H1 (cell line): ENCODE results near the gene TTC4. TPM values are rescaled to one million over a fixed set of nuclear protein-coding genes. Genes with fewer than 3 reads are reported as not detected.

Experiments
- CTCF ChIA-PET: fragments of 300-600 bp; sonication (Branson Sonifier 250); formaldehyde crosslinking; loops from one replicate; lab custom pipeline; 2021; ENCODE audit not compliant: partially characterized antibody; lab: Charles Lee
- POLR2A ChIA-PET: fragments of 300-600 bp; sonication (Branson Sonifier 250); formaldehyde crosslinking; loops from one replicate; lab custom pipeline; 2021; ENCODE audit warnings: inconsistent platforms; ENCODE audit not compliant: partially characterized antibody; lab: Charles Lee
- DNase-seq, 2 experiments: peaks; one replicate each; pipeline versions ENCODE4 v3.0.0 to v3.0.0-alpha.2; 2010 to 2022; ENCODE audit warnings: low spot score in 2 of 2, low read depth in 1 of 2, mixed read lengths in 1 of 2
- FAIRE-seq: peaks from 2 replicates; lab custom pipeline; 2011; peaks lifted over from hg19 to GRCh38; lab: Jason Lieb, UNC
- H2AFZ ChIP-seq: 2 replicates; pipeline ENCODE4 v1.8.1; 2012; ENCODE audit warnings: low read length, inconsistent platforms
- H2AK5ac ChIP-seq: 2 replicates; pipeline ENCODE4 v1.6.1; 2013; ENCODE audit warnings: low read depth, low read length
- H2BK120ac ChIP-seq: replicated peaks from 2 replicates; pipeline ENCODE3; 2013; ENCODE audit warnings: low read depth, low read length, inconsistent platforms
- H2BK12ac ChIP-seq: 2 replicates; pipeline ENCODE4 v1.6.1; 2013; ENCODE audit warnings: low read depth, low read length
- H2BK15ac ChIP-seq: 2 replicates; pipeline ENCODE4 v1.6.1; 2013; ENCODE audit warnings: low read length
- H2BK20ac ChIP-seq: 2 replicates; pipeline ENCODE4 v1.6.1; 2013; ENCODE audit warnings: low read length
- H2BK5ac ChIP-seq: 2 replicates; pipeline ENCODE4 v1.6.1; 2013; ENCODE audit warnings: low read depth, low read length
- H3K14ac ChIP-seq: 2 replicates; pipeline ENCODE4 v1.6.1; 2013; ENCODE audit warnings: inconsistent platforms; ENCODE audit not compliant: insufficient read length
- H3K18ac ChIP-seq: 2 replicates; pipeline ENCODE4 v1.6.1; 2013; ENCODE audit warnings: low read length; ENCODE audit errors: extremely low read depth
- H3K23ac ChIP-seq: 2 replicates; pipeline ENCODE4 v1.6.1; 2013; ENCODE audit warnings: inconsistent platforms; ENCODE audit not compliant: insufficient read length
- H3K23me2 ChIP-seq: 2 replicates; pipeline ENCODE4 v1.6.1; 2013; ENCODE audit warnings: low read depth, low read length
- H3K27ac ChIP-seq: 2 replicates; pipeline ENCODE4 v1.6.1; 2011; ENCODE audit warnings: low read depth, low read length, inconsistent platforms
- H3K27me3 ChIP-seq, 4 experiments: replicated peaks in 1 of 4; 1 replicate in 1 of 4; 2 replicates in 3 of 4; pipeline versions ENCODE4 v1.6.1 to v1.8.1; 2011 to 2013; ENCODE audit warnings: low read length in 3 of 4, mild to moderate bottlenecking in 3 of 4, inconsistent platforms in 2 of 4, mixed read lengths in 2 of 4, moderate library complexity in 1 of 4; ENCODE audit not compliant: control insufficient read depth in 3 of 4, insufficient read depth in 3 of 4; ENCODE audit errors: extremely low read depth in 1 of 4
- H3K36me3 ChIP-seq, 4 experiments: 2 replicates each; pipeline versions ENCODE4 v1.6.1 to v1.8.1; 2011 to 2013; ENCODE audit warnings: mild to moderate bottlenecking in 4 of 4, low read length in 3 of 4, moderate library complexity in 2 of 4, control low read depth in 1 of 4, inconsistent platforms in 1 of 4; ENCODE audit not compliant: insufficient read depth in 4 of 4, control insufficient read depth in 2 of 4
- H3K4ac ChIP-seq: replicated peaks from 2 replicates; pipeline ENCODE3; 2013; ENCODE audit warnings: low read length, low read depth, mixed read lengths, inconsistent platforms; ENCODE audit not compliant: insufficient read length
- H3K4me1 ChIP-seq, 4 experiments: replicated peaks in 1 of 4; 1 replicate in 1 of 4; 2 replicates in 3 of 4; pipeline versions ENCODE4 v1.6.1 to v1.8.1; 2011 to 2013; ENCODE audit warnings: low read length in 3 of 4, inconsistent platforms in 2 of 4, mixed read lengths in 1 of 4; ENCODE audit not compliant: insufficient read depth in 4 of 4, control insufficient read depth in 3 of 4
- H3K4me2 ChIP-seq, 2 experiments: 2 replicates each; pipeline versions ENCODE4 v1.6.1 to v1.8.1; 2011 to 2013; ENCODE audit warnings: low read depth in 2 of 2, low read length in 2 of 2, control low read depth in 1 of 2, inconsistent platforms in 1 of 2, mild to moderate bottlenecking in 1 of 2; ENCODE audit not compliant: insufficient read depth in 1 of 2
- H3K4me3 ChIP-seq, 4 experiments: fragments of 200-600, 300-600 bp in 1 of 4; sonication (generic), shearing (Covaris generic), sonication (Bioruptor Twin) in 1 of 4; 2 replicates each; pipeline versions ENCODE4 v1.5.1 to v1.8.1; 2011 to 2016; ENCODE audit warnings: low read length in 4 of 4, low read depth in 3 of 4, control low read depth in 2 of 4, inconsistent platforms in 2 of 4, mild to moderate bottlenecking in 2 of 4, mixed read lengths in 1 of 4, moderate library complexity in 1 of 4; ENCODE audit not compliant: insufficient read depth in 2 of 4; ENCODE audit errors: extremely low read depth in 1 of 4
- H3K56ac ChIP-seq: replicated peaks from 2 replicates; pipeline ENCODE3; 2013; ENCODE audit warnings: low read depth, mild to moderate bottlenecking, mixed read lengths, low read length, inconsistent platforms; ENCODE audit not compliant: insufficient read length
- H3K79me1 ChIP-seq: 2 replicates; pipeline ENCODE4 v1.6.1; 2013; ENCODE audit warnings: low read depth, low read length, control low read depth
- H3K79me2 ChIP-seq, 2 experiments: 2 replicates each; pipeline versions ENCODE4 v1.6.1 to v1.8.1; 2012 to 2013; ENCODE audit warnings: low read length in 2 of 2, mild to moderate bottlenecking in 2 of 2, inconsistent platforms in 1 of 2; ENCODE audit not compliant: insufficient read depth in 2 of 2, control insufficient read depth in 1 of 2
- H3K9ac ChIP-seq, 4 experiments: replicated peaks in 1 of 4; 1 replicate in 1 of 4; 2 replicates in 3 of 4; pipeline versions ENCODE4 v1.6.1 to v1.8.1; 2011 to 2013; ENCODE audit warnings: low read depth in 3 of 4, low read length in 3 of 4, control low read depth in 2 of 4, mild to moderate bottlenecking in 2 of 4, moderate library complexity in 2 of 4, inconsistent platforms in 1 of 4; ENCODE audit errors: extremely low read depth in 1 of 4
- H3K9me3 ChIP-seq, 2 experiments: 2 replicates each; pipeline versions ENCODE4 v1.6.1 to v1.8.1; 2012 to 2013; ENCODE audit warnings: mild to moderate bottlenecking in 2 of 2, moderate library complexity in 2 of 2, control low read depth in 1 of 2, inconsistent platforms in 1 of 2, low read depth in 1 of 2, low read length in 1 of 2, mixed read lengths in 1 of 2; ENCODE audit not compliant: insufficient read depth in 2 of 2
- H4K20me1 ChIP-seq, 2 experiments: replicated peaks in 1 of 2; 2 replicates each; pipeline versions ENCODE3 to v1.8.1; 2011 to 2013; ENCODE audit warnings: inconsistent platforms in 2 of 2, low read length in 2 of 2, mild to moderate bottlenecking in 1 of 2; ENCODE audit not compliant: insufficient read depth in 2 of 2, control insufficient read depth in 1 of 2
- H4K5ac ChIP-seq: 2 replicates; pipeline ENCODE4 v1.6.1; 2013; ENCODE audit warnings: low read length, low read depth, mixed read lengths, inconsistent platforms; ENCODE audit not compliant: insufficient read length
- H4K8ac ChIP-seq: 2 replicates; pipeline ENCODE4 v1.8.0; 2013; ENCODE audit warnings: mild to moderate bottlenecking, moderate library complexity, low read length, inconsistent platforms; ENCODE audit not compliant: insufficient read depth; ENCODE audit errors: extremely low read depth
- H4K91ac ChIP-seq: replicated peaks from 2 replicates; pipeline ENCODE3; 2013; ENCODE audit warnings: low read length, mixed read lengths, inconsistent platforms; ENCODE audit not compliant: insufficient read length
- ATF3 ChIP-seq: IDR thresholded peaks from 2 replicates; pipeline ENCODE4 v1.6.1; 2011; ENCODE audit warnings: low read depth, mild to moderate bottlenecking, low read length; ENCODE audit not compliant: insufficient read depth
- BRCA1 ChIP-seq: IDR thresholded peaks from 2 replicates; pipeline ENCODE4 v1.6.1; 2012; ENCODE audit warnings: low read depth, low read length, improper control_type of control experiment
- CEBPB ChIP-seq: IDR thresholded peaks from 2 replicates; pipeline ENCODE4 v1.6.1; 2012; ENCODE audit warnings: low read depth, low read length
- EGR1 ChIP-seq: IDR thresholded peaks from 2 replicates; pipeline ENCODE4 v1.6.1; 2011; ENCODE audit warnings: low read depth, low read length, borderline replicate concordance
- FOSL1 ChIP-seq: IDR thresholded peaks from 2 replicates; pipeline ENCODE4 v1.6.1; 2011; ENCODE audit warnings: mild to moderate bottlenecking, low read depth, low read length, moderate library complexity; ENCODE audit not compliant: insufficient read depth
- MAFK ChIP-seq: IDR thresholded peaks from 2 replicates; pipeline ENCODE4 v1.6.1; 2012; ENCODE audit warnings: low read depth, mild to moderate bottlenecking, improper control_type of control experiment, low read length
- NANOG ChIP-seq: IDR thresholded peaks from 2 replicates; pipeline ENCODE4 v1.6.1; 2011; ENCODE audit warnings: low read length, low read depth, mild to moderate bottlenecking, inconsistent platforms; ENCODE audit not compliant: insufficient read depth, poor library complexity, severe bottlenecking
- POLR2AphosphoS5 ChIP-seq: IDR thresholded peaks from 2 replicates; pipeline ENCODE4 v1.6.1; 2011; ENCODE audit warnings: low read depth, low read length
- RNF2 ChIP-seq: fragments of 200-900, 300-1000 bp; sonication (generic); IDR thresholded peaks from 2 replicates; pipeline ENCODE4 v1.7.1; 2016; ENCODE audit warnings: borderline replicate concordance, low read depth, mild to moderate bottlenecking, antibody characterized with exemption, low read length; ENCODE audit not compliant: poor library complexity, severe bottlenecking; ENCODE audit errors: missing control alignments
- SP4 ChIP-seq: IDR thresholded peaks from 2 replicates; pipeline ENCODE4 v1.6.1; 2012; ENCODE audit warnings: low read length, inconsistent platforms
- SRF ChIP-seq: IDR thresholded peaks from 2 replicates; pipeline ENCODE4 v1.6.1; 2011; ENCODE audit warnings: mild to moderate bottlenecking, low read depth, low read length, moderate library complexity
- USF2 ChIP-seq: IDR thresholded peaks from 2 replicates; pipeline ENCODE4 v1.6.1; 2011; ENCODE audit warnings: low read length, improper control_type of control experiment
- YY1 ChIP-seq: IDR thresholded peaks from 2 replicates; pipeline ENCODE4 v1.6.1; 2011; ENCODE audit warnings: low read depth, mild to moderate bottlenecking, low read length
- WGBS, 2 experiments: shearing (Covaris generic) in 1 of 2; methylation state at CpG; one replicate each; pipeline versions ENCODE4 v1.1.6 to v1.1.7; 2013 to 2015; ENCODE audit warnings: low lambda C conversion rate in 2 of 2, mixed read lengths in 2 of 2, inconsistent platforms in 1 of 2, low coverage in 1 of 2, missing lambda C conversion rate in 1 of 2; ENCODE audit not compliant: insufficient replicate concordance in 2 of 2, insufficient coverage in 1 of 2, insufficient read length in 1 of 2; ENCODE audit errors: extremely low coverage in 1 of 2, missing lambda C conversion rate in 1 of 2; 5-methylcytosine and 5-hydroxymethylcytosine counted together
- polyA plus RNA-seq, 7 experiments: library from polyadenylated mRNA; depleted of rRNA in 3 of 7; stranded (reverse) in 5 of 7; unstranded in 2 of 7; fragments of >200 nt in 5 of 7; fragments of 200-250 nt in 2 of 7; gene quantifications; 1 replicate in 5 of 7; 2 replicates in 1 of 7; 4 replicates in 1 of 7; pipeline versions ENCODE4 v1.2.1 to v1.2.3, GENCODE V29; 2011 to 2013; ENCODE audit warnings: missing spikeins in 2 of 7, mixed read lengths in 2 of 7
- total RNA-seq: library from RNA; stranded (reverse); fragmentation: NEBNext Ultra II Directional; extraction: Animal tissue kit (Norgen Biotek cat#: 25700); gene quantifications from 2 replicates; pipeline ENCODE4 v1.2.1, GENCODE V29; 2021

Gene TTC4
- total and polyA plus RNA-seq, 2 of the 8 experiments (the other 6 are each of a cell fraction or from before 2014, with no cell fraction given), result 21.0 to 25.1 TPM

- Histone ChIP-seq H4K5ac (no peak overlapping the region), H2BK120ac (no peak overlapping the region), H3K18ac (no peak overlapping the region), H2AK5ac (no peak overlapping the region), H3K56ac (no peak overlapping the region), H4K91ac (no peak overlapping the region), H2BK5ac (no peak overlapping the region), H2BK20ac (no peak overlapping the region), H3K14ac (no peak overlapping the region), H4K20me1 (no peaks in the 10 kb centered on the region), H4K8ac (no peak overlapping the region), H2AFZ (no peak overlapping the region), H2BK12ac (no peak overlapping the region), H3K4me2 (no peak overlapping the region), H3K4ac (no peak overlapping the region), H2BK15ac (no peak overlapping the region), H3K4me1 (peaks cover 0 to 4% (median 3%) of the 10 kb centered on the region in 4 experiments; a peak in 2 of 7 replicates), H3K27ac (no peak overlapping the region), H3K23ac (no peak overlapping the region), H3K79me1 (no peaks in the 10 kb centered on the region), H3K23me2 (no peaks in the 10 kb centered on the region), H3K9me3 (no peaks in the 10 kb centered on the region), H3K4me3 (no peak overlapping the region), H3K27me3 (no peaks in the 10 kb centered on the region), H3K9ac (no peak overlapping the region), H3K79me2 (no peaks in the 10 kb centered on the region), H3K36me3 (no peaks in the 10 kb centered on the region)
- WGBS, 2 experiments, result 81% methylated on average over 2 of the region's 2 CpGs; no CpG with 5 or more reads in 1 of the 2 experiments
- no peak for DNase-seq
- CTCF ChIA-PET, result interaction anchor here (1.5 kb wide), 1 partner anchor 17 kb away, joined by 3 read pairs; no protein-coding TSS in a partner anchor
- POLR2A ChIA-PET, result no interaction called here
- no peak for FAIRE-seq
- TF ChIP-seq SP4, result no peak
- no peak for TF ChIP-seq USF2
- no peak for TF ChIP-seq EGR1
- no peak for TF ChIP-seq RNF2
- TF ChIP-seq MAFK, result no peak
- no peak for TF ChIP-seq ATF3
- TF ChIP-seq SRF, result no peak
- no peak for TF ChIP-seq POLR2AphosphoS5
- no peak for TF ChIP-seq YY1
- TF ChIP-seq BRCA1, result no peak
- TF ChIP-seq NANOG, result no peak
- TF ChIP-seq CEBPB, result no peak
- no peak for TF ChIP-seq FOSL1
Observed at GRCh38 chr1:54772951-54773350, 57.3 kb downstream of the TTC4 start.
